COLO829 (cell line): ENCODE data around the gene HSD11B2.

Experiments
- DNase-seq: peaks from one replicate; pipeline ENCODE4 v3.0.0; 2012; ENCODE audit warnings: low spot score

Gene HSD11B2

GRCh38 chr16:67451704-67452435 lies 20.9 kb downstream of the HSD11B2 start:
- DNase-seq: no peak

- DNase-seq: no peak
Measured at GRCh38 chr16:67454104-67454503, 23.2 kb downstream of the HSD11B2 start.

GRCh38 chr16:67454852-67455251 lies 23.9 kb downstream of the HSD11B2 start:
- no peak for DNase-seq

GRCh38 chr16:67456391-67457081 lies 25.6 kb downstream of the HSD11B2 start:
- no peak for DNase-seq

- no peak for DNase-seq
Measured at GRCh38 chr16:67457611-67458010, 26.7 kb downstream of the HSD11B2 start.

GRCh38 chr16:67458121-67458641 lies 27.3 kb downstream of the HSD11B2 start:
- no peak for DNase-seq

- no peak for DNase-seq
Measured at GRCh38 chr16:67459066-67459860, 28.3 kb downstream of the HSD11B2 start.

- no peak for DNase-seq
Measured at GRCh38 chr16:67459861-67460150, 28.9 kb downstream of the HSD11B2 start.

- no peak for DNase-seq
Measured at GRCh38 chr16:67460168-67460567, 29.2 kb downstream of the HSD11B2 start.

GRCh38 chr16:67460961-67461360 lies 30.0 kb downstream of the HSD11B2 start:
- DNase-seq: no peak

GRCh38 chr16:67461600-67462278 lies 30.8 kb downstream of the HSD11B2 start:
- no peak for DNase-seq

- no peak for DNase-seq
Measured at GRCh38 chr16:67462279-67462655, 31.3 kb downstream of the HSD11B2 start.

GRCh38 chr16:67463059-67463458 lies 32.1 kb downstream of the HSD11B2 start:
- DNase-seq: no peak

GRCh38 chr16:67463691-67464090 lies 32.8 kb downstream of the HSD11B2 start:
- no peak for DNase-seq

GRCh38 chr16:67464565-67464964 lies 33.6 kb downstream of the HSD11B2 start:
- DNase-seq: no peak

GRCh38 chr16:67466581-67466980 lies 35.7 kb downstream of the HSD11B2 start:
- no peak for DNase-seq

GRCh38 chr16:67468731-67469130 lies 37.8 kb downstream of the HSD11B2 start:
- DNase-seq: no peak

GRCh38 chr16:67470359-67470758 lies 39.4 kb downstream of the HSD11B2 start:
- DNase-seq: no peak

- no peak for DNase-seq
Measured at GRCh38 chr16:67471758-67472384, 41.0 kb downstream of the HSD11B2 start.

- DNase-seq: no peak
Measured at GRCh38 chr16:67474551-67475455, 43.9 kb downstream of the HSD11B2 start.
